Suprapubic skin (tissue), 4 donors: Measurements from ENCODE around the gene GNS. TPM values are rescaled to one million over a fixed set of nuclear protein-coding genes. Genes with fewer than 3 reads are reported as not detected.

Experiments used
- DNase-seq, 2 donors: peaks; one replicate each; pipeline ENCODE4 v3.0.0-alpha.2; 2019; ENCODE audit warnings: low spot score in 2 of 2
- H3K27ac ChIP-seq: fragments of 200-600 bp; sonication (generic); one replicate; pipeline ENCODE4 v1.5.1; 2019
- H3K27me3 ChIP-seq: fragments of 200-600 bp; sonication (generic); one replicate; pipeline ENCODE4 v1.5.1; 2019
- H3K36me3 ChIP-seq: fragments of 200-600 bp; sonication (generic); one replicate; pipeline ENCODE4 v1.5.1; 2019
- H3K4me1 ChIP-seq: fragments of 200-600 bp; sonication (generic); one replicate; pipeline ENCODE4 v1.5.1; 2019
- H3K4me3 ChIP-seq: fragments of 200-600 bp; sonication (generic); one replicate; pipeline ENCODE4 v1.5.1; 2019; ENCODE audit warnings: mild to moderate bottlenecking
- H3K9me3 ChIP-seq: fragments of 200-600 bp; sonication (generic); one replicate; pipeline ENCODE4 v1.5.1; 2019
- CTCF ChIP-seq, 2 donors: fragments of 200-600 bp in 1 of 2; fragments of 450-650 bp in 1 of 2; sonication (generic) in 1 of 2; IDR thresholded peaks; one replicate each; pipeline ENCODE4 v1.5.1; 2016 to 2019; ENCODE audit warnings: antibody characterized with exemption in 2 of 2, mild to moderate bottlenecking in 1 of 2, moderate library complexity in 1 of 2
- EP300 ChIP-seq: sonication (generic); formaldehyde crosslinking; IDR thresholded peaks from one replicate; pipeline ENCODE4 v1.6.1; 2017; ENCODE audit warnings: antibody characterized with exemption
- POLR2A ChIP-seq, 2 donors: fragments of 450-650 bp; IDR thresholded peaks; one replicate each; pipeline ENCODE4 v1.6.1; 2017; ENCODE audit warnings: antibody characterized with exemption in 2 of 2, mild to moderate bottlenecking in 2 of 2, moderate library complexity in 2 of 2
- POLR2AphosphoS5 ChIP-seq, 3 donors: sonication (generic); formaldehyde crosslinking; IDR thresholded peaks; one replicate each; pipeline ENCODE4 v1.6.1; 2017; ENCODE audit warnings: antibody characterized with exemption in 3 of 3
- WGBS: methylation state at CpG from one replicate; pipeline ENCODE4 v1.1.5; 2018; 5-methylcytosine and 5-hydroxymethylcytosine counted together
- total RNA-seq, 4 donors: library from RNA; depleted of rRNA; stranded (reverse); fragments of >200 nt; gene quantifications; one replicate each; pipeline ENCODE4 v1.1.0, GENCODE V29; 2016

The GNS gene
- total RNA-seq, 4 donors from 2014 or later = 46.7 to 56.7 (median 49.6) TPM

- no peak for DNase-seq
- no peaks in the 10 kb centered on the region for H3K27me3 ChIP-seq
- peaks cover 87% of the 10 kb centered on the region for H3K36me3 ChIP-seq
- 69% methylated on average over 2 of the region's 2 CpGs for WGBS
- no peak for TF ChIP-seq CTCF (IDR thresholded peaks at IDR 0.05)
- H3K4me1 ChIP-seq = peaks cover 33% of the 10 kb centered on the region
- no peaks in the 10 kb centered on the region for H3K9me3 ChIP-seq
- no peak overlapping the region for H3K4me3 ChIP-seq
- no peak overlapping the region for H3K27ac ChIP-seq
Measured at GRCh38 chr12:64740646-64741045, 18.6 kb downstream of the GNS start.

- H3K27ac ChIP-seq = no peak overlapping the region
- H3K4me1 ChIP-seq = peaks cover 27% of the 10 kb centered on the region
- no peaks in the 10 kb centered on the region for H3K9me3 ChIP-seq
- TF ChIP-seq POLR2A (IDR thresholded peaks at IDR 0.05) = no peak
- TF ChIP-seq EP300 = no peak
- no peak for TF ChIP-seq CTCF (IDR thresholded peaks at IDR 0.05)
- TF ChIP-seq POLR2AphosphoS5 (IDR thresholded peaks at IDR 0.05) = no peak
- no peaks in the 10 kb centered on the region for H3K27me3 ChIP-seq
- peaks cover 95% of the 10 kb centered on the region for H3K36me3 ChIP-seq
- WGBS = 90% methylated on average over 2 of the region's 2 CpGs
- H3K4me3 ChIP-seq = no peak overlapping the region
- no peak for DNase-seq
Measured at GRCh38 chr12:64739778-64740177, 19.4 kb downstream of the GNS start.

- 47% methylated on average over 1 of the region's 1 CpG for WGBS
- H3K36me3 ChIP-seq = peaks cover 81% of the 10 kb centered on the region
- H3K9me3 ChIP-seq = no peaks in the 10 kb centered on the region
- H3K4me1 ChIP-seq = peaks cover 33% of the 10 kb centered on the region
- no peak overlapping the region for H3K27ac ChIP-seq
- DNase-seq = no peak
- no peaks in the 10 kb centered on the region for H3K27me3 ChIP-seq
- TF ChIP-seq EP300 = no peak
- TF ChIP-seq POLR2AphosphoS5 (IDR thresholded peaks at IDR 0.05) = no peak
- no peak for TF ChIP-seq CTCF (IDR thresholded peaks at IDR 0.05)
- H3K4me3 ChIP-seq = no peak overlapping the region
Measured at GRCh38 chr12:64737539-64737938, 21.7 kb downstream of the GNS start.

- no peak for TF ChIP-seq CTCF (IDR thresholded peaks at IDR 0.05)
- no peak for TF ChIP-seq EP300
- no peak for TF ChIP-seq POLR2A (IDR thresholded peaks at IDR 0.05)
- no peak for TF ChIP-seq POLR2AphosphoS5 (IDR thresholded peaks at IDR 0.05)
- Histone ChIP-seq H3K27ac (no peak overlapping the region), H3K27me3 (no peaks in the 10 kb centered on the region), H3K4me1 (peaks cover 33% of the 10 kb centered on the region), H3K4me3 (no peak overlapping the region), H3K9me3 (no peaks in the 10 kb centered on the region), H3K36me3 (peaks cover 73% of the 10 kb centered on the region)
- DNase-seq = no peak
- 50% methylated on average over 1 of the region's 1 CpG for WGBS
Measured at GRCh38 chr12:64736771-64737170, 22.4 kb downstream of the GNS start.

DNA sequence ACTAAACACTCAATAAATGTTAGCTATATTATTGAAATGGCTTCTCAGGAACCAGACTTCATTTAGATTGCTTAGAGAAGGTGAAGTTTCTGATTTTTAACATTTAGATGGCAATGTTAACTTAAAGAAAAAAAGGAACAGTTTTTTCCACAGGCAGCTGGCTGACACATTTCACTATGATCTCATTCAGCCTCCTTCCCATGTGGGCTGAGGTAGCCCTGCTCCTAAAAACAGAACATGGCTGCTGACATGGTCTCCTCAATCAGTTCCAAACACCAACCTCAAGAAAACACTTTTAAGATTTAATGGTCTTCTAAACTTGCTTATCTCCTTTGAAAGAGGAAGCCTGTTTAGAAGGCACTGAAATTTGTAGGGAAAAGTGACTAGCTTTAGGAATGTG lies 23.8 kb downstream of the GNS start:
- Histone ChIP-seq H3K36me3 (peaks cover 65% of the 10 kb centered on the region), H3K27me3 (no peaks in the 10 kb centered on the region), H3K4me3 (no peak overlapping the region), H3K27ac (no peak overlapping the region), H3K4me1 (peaks cover 36% of the 10 kb centered on the region), H3K9me3 (no peaks in the 10 kb centered on the region)
- no peak for TF ChIP-seq EP300
- no peak for TF ChIP-seq CTCF (IDR thresholded peaks at IDR 0.05)
- no peak for TF ChIP-seq POLR2AphosphoS5 (IDR thresholded peaks at IDR 0.05)
- no peak for TF ChIP-seq POLR2A (IDR thresholded peaks at IDR 0.05)
- no peak for DNase-seq
